Hematopoietic multipotent progenitor cell treated with erythropoietin and hydrocortisone succinate and interleukin-3 and kit ligand, for 15 days (in vitro differentiated cells): ENCODE data around the gene EPHA2.

Source experiments
- DNase-seq: peaks from one replicate; pipeline ENCODE4 v3.0.0-alpha.2; 2015; ENCODE audit warnings: low spot score

EPHA2 gene

DNA sequence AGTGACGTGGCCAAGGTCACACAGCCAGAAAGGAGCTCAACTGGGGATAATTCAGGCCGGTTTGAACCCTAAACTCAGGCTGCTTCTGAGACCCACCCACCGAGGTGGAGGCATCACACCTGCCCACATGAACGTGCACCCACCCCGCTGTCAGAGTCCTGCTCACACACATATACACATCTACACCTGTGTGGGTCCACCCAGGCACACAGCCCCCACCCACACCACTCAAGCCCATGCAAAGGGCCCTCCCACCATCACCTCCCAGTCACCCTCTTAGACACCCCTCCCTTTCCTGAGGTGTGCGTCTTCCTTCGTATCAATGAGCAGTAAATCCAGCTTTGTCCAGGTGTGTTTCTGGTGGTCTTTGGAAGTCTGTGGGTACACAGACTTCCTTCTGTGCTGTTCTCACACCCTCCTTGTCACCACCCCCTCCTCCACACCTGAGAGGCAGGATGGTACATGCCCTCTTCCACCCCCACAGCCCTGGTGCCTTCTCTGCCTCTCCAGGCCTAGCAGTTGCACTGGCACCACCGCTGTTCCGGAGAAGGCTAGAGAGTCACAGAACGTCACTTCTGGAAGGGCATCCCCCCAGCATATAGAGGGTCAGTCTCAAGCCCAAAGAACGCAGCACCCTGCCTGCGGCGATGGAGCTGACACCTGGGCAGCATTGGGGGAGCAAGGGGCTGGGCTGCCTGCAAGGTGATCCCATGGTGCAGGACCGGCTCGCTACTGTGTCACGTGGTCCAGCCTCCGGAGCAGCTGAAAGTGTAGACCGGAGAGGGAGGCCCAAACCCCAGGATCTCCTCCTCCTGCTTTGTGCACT is 63.6 kb downstream of the EPHA2 start:
- DNase-seq = no peak

DNA sequence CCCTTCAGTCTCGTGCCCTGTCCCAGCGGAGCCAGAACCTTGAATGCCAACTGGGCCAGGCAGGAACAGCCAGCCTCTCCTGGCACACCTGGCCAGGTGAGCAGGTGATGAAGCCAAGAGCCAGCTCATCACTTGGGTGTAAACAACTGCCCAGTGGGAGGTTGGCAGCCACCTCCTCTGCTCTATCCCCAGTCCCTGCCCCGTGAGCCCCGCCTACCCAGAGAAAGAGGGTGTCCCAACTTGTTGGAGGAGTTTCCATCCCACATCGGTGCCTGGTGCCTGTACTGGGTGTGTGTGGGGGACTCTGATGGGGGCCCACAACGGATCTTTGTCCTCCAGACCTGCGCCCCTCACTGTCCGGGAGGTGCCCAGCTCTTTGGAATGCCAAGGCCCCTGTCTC is 64.6 kb downstream of the EPHA2 start:
- DNase-seq = no peak

DNA sequence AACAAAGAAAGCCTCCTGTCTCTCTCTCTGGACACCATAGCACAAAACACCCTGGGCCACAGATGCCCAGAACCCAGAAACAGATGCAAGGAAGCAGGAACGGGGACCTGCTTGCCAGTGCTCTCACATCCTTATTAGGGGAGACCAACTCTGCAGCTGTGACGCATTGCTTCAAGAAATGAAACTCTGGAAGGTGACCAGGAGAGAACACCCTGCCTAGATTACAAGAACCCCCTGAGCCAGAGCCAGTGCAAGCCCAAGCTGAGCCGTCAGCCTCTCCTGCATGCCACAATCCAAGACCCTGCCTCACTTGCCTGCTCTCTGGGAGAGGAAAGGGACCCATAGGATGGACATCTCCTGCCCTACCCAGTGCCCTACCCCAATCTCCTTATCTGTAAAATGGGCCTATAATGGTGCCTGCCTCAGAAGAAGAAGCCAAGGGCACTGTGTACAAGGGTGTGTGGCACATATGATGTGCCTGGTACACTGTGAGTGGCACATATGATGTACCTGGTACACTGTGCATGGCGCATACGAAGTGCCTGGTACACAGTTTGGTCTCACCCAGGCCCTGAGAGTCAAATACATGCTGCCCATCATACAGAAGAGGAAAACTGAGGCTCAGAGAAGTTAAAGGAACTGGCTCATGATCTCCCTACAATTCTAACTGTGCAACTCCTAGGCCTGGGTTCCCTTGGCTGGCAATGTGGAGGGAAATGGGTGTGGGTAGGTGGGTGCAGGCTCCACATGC is 65.6 kb downstream of the EPHA2 start:
- DNase-seq = no peak

DNA sequence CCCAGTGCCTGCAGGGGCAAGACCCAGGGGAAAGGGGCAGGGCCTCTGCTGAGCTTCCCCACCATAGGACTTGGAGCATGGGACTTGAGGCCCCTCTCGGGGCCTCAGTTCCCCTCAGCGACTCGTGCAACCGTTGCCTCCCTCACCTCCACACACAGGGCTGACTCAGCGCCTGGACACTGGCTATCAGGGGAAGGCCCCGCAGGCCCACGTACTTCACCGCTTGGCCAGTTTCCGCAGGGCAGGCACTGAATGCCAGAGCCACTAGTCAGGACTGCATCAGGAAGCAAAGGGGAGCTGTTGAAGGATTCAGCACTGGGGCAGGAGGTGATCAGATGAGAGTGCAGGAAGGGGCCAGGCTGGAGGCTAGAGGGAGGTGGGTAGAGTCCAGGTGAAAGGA is 66.9 kb downstream of the EPHA2 start:
- DNase-seq = no peak

DNA sequence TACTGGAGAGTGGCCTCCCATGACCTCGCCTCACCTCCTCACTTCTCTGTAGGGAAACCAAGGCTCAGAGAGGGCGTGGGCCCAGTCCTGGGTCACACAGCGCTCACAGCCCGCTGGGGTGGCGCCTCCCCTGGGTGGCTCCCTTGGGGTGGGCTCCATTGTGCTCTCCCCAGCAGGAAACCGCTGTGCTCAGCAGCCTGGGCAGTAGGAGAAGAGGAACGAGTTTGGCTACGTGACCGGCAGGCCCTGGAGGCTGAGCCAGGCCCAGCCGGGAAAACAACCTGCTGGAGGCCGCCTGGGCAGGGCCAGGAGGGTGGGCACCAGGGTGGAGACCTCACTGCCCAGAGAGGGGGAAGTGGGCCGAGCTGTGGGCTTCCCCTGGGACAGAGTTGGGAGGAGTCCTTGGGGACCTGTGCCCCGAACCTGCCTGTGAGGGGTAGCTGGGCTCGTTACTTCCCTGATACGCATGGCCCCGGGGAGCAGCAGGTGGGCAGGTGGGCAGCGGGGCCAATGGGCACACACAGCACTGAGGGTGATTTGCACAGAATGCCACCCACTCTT is 67.4 kb downstream of the EPHA2 start:
- no peak for DNase-seq

DNA sequence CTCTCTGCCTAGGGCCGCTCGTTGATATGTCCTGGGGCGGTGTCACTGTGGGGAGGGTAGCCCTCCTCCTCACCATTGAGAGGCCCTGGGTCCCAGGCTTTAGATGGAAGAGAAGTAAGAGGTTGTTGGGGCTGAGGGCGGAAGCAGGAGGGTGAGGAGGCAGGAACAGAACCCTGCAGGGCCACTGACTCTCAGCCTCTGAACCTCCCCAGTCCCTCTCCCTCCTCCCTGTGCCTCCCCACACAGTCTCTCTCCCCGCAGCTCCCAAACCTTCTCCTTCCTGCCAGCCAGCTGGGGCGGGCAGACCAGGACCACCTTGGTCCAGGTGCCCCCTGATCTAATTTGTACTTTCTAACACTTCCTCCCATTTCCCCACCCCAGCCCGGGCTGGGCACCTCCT is 68.1 kb downstream of the EPHA2 start:
- no peak for DNase-seq

DNA sequence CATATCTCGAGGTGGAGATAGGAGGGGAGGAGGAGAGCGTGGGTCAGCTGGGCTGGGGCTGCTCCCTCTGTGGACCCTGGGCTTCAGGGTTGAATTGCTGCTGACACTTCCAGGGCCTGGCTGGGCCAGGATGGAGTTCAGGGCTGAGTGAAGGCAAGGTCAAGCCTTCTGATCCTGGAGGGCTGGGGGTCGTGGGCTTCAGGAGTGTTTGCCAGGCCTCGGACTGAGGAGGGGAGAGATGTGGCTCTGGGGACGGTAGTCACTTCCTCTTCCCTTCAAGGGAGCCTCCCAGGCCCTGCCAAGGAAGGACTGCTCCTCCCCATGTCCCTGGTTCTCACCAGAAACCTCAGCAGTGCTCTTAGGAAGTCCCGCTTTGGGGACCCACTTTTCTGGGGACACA is 70.3 kb downstream of the EPHA2 start:
- DNase-seq = no peak

DNA sequence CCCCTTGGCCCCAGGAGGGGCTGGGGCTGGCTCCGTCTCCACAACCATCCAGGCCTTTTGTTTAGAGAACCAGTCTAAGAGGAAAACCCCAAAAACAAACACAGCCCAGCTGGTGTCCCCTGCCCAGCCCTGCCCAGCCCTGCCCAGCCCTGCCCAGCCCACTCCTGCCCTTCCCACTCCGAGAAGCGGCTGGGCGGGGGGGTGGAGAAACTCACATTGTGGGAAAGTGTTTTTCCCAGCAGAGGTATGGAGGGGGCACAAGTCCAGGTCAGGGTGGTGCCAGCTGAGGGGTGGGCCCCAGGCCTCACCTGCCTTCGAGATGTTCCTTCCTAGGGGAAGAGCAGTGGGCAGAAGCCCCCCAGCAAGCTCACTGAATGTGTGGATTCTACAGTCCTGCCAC is 72.4 kb downstream of the EPHA2 start:
- DNase-seq = no peak

DNA sequence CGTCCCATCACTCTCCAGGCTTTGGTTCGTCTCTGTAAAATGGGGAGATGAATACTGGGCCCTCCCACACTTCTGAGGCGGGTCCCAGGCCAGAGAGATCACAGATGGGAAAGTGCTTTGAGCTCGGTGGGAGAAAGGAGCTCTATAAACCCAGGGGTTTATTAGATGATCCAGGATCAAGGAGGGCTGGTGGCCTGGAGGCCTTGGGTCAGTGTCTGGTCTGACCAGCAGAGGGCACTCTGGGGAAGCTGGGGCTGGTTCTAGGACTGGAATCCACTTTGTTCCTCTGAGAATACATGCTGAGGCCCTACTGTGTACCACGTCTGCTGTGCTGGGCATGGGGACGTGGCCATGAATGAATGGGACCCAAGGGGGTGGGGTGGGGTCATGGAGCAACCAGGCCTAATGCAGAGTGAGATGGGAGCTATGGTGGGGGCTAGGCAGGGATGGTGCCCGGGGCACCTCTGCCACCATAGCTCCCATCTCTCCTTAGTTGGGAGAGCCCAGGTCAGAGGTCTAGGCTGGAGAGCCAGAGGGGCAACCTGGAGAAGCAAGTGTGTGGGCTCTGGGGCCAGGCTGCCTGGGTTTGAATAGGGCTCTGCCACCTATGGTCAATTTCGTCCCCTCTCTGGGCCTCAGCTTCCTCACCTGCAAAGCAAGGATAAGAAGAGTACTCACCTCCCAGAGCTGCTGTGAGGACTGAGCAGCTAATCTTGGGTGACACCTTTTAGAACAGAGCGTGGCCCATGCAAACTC is 73.4 kb downstream of the EPHA2 start:
- peak; percentile 79 for DNase-seq

DNA sequence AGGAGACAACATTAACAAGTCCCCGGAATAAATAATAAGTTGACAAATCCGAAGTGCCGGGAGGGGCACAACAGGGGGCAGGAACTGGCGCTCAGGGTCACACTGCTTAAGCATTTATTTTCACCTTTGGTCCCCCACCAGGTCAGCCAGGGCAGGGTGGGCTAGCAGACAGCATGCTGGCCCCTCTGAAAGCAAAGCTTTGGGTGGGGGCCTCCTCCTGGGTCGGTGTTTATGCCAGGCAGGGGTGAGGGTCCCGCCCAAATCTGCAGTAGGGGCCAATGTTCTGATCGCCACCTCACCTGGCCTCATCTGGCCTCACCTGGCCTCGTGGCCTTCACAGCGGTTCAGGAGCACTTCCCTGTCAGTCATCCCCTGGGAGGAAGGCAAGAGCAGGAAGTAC is 74.2 kb downstream of the EPHA2 start:
- no peak for DNase-seq

DNA sequence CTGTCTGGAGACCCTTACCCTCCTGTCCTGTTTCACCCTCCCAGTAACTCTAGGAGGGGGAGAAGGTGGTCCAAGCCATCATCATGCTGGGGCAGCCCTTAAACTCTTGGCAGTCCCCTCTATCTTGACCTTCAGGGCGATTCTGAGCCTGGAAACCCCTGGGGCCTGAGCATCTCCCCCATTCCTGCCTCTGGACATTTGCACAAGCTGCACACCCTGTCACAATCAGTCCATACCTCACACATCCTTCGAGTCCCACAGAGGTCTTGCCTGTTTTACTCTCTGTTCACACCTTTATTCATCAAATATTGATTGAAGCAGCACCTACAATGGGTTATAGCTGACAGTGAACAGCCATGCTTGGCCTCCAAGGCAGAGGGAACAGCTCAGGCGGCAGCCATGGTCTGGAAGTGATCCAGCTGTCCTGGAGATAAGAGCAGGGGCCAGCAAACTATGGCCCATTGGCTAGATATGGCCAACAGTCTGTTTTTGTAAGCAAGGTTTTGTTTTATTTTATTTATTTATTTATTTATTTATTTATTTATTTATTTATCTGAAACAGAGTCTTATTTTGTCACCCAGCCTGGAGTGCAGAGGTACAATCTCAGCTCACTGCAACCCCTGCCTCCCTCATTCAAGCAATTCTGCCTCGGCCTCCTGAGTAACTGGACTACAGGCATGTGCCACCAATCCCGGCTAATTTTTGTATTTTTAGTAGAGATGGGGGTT is 75.3 kb downstream of the EPHA2 start:
- DNase-seq = no peak

DNA sequence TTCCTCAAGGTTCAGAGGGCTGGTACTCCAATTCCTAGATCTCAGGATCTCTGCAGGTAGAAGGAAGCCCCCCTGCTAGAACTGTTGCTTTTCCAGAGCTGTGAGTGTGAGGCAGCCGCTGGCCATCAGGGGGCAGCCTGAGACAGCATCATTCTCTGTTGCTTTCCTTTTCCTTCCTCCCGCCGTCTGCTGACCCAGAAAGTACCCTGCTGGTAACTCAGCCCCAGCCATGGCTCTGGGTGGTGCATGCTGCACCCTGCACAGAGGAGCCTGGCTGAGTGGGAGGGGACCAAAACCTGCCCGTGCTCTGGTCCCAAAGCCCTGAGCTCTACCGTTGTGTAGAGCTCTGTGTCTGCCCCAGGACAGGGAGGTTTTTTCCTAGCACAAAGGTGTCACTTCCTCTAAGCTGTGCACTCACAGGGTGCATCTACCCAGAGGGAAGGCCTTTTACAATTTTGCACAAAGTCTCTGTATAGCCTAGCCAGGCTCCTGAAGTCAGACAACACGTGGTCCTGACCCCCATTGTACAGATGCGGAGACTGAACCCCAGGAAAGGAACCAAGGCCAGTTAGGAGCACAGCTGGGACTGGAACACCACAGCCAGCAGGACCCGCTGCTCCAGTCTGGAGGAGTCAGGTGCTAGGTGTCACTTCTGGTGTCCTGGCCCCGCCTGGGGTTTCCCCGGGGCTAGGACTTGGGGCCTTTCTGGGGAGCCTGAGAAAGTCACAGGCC is 76.8 kb downstream of the EPHA2 start:
- DNase-seq = peak; percentile 64

DNA sequence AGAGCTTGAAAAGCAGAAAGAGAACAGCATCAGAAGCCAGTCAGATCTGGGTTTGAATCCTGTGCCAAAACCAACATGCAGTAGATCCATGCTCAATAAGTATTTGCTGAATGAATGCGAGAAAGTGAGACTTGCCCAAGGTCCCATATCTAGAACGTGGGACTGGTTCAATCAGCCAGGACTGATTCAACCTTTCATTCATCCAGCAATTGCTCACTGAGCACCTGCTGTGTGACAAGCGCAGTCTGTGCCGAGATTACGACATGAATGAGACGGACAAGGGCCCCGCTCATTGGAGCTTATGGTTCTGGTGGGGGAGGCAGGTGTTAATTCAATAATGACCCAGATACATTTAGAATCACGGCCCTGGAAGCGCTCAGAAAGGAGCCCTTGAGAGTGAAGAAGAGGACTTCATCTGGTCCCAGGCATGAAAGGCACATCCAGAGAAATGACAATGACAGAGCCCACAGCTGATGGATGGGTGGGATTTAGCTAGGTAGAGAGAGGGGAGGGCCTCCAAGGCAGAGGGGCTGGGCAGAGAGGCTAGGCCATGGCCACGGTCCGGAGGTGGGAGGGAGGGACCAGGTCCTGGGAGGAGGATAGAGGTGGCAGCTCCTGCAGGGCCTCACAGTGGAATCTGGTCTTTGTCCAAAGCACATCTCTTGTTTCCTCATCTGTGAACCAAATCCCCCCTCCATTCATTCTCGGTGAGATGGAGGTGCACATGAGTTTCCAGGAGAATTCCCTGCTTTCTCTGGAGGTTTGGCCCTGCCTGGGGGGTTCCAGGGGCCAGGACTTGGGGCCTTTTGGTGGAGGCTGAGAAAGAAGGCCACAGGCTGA is 78.2 kb downstream of the EPHA2 start:
- no peak for DNase-seq

DNA sequence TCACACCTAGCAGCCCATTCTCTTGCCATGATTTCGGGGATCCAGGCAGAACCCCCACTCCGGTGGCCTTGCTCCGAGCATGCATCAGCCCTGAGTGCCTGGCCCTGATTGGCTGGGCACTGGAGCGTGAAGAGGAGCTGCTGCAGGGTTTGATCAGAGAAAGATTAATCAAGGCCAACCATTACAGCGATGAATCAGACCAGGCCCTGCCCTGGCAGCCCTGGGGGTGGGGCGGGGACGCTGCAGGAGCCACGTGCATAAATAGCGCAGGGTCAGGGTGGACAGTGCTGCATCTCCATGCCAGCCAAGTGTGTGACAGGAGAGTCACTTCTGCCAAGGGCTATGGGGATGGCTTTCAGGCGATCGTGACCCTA is 79.0 kb downstream of the EPHA2 start:
- no peak for DNase-seq

DNA sequence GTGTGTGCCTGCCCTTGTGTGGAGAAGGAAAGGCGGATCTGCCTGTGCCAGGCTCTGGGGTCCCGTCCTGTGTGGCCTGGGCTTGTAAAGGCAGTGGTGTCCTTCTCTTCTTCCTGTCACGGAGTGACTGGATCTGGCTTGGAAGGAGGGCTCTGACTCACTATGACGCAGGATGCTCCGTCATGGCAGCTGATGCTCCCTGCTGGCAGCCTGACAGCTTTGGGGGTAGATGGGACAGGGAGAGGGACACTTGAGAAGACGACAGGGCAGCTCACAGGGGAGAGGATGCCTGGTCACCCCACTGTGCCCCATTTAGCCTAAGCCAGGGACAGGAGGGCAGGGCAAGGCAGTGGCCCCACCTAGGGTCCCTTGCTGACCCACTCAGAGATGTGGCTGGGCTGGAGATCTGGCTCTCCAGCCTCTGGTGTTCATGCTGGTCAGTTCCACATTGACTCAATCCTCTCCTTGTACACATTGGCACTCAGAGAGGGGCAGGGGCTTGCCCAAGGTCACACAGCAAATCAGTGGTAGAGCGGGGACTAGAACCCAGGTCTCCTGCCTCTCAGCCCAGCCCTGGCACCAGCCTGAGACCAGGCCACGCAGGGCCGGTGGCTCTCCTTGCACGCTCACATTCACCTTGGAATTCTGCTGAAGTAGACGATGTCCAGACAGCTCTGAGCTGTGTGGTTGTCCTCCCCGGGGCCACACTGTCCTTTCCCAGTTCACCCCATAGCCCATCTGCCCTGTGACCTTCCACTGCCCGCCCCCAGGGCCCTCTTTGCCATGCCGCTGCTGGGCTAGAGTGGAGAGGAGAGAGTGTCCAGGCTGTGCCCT is 79.6 kb downstream of the EPHA2 start:
- no peak for DNase-seq

DNA sequence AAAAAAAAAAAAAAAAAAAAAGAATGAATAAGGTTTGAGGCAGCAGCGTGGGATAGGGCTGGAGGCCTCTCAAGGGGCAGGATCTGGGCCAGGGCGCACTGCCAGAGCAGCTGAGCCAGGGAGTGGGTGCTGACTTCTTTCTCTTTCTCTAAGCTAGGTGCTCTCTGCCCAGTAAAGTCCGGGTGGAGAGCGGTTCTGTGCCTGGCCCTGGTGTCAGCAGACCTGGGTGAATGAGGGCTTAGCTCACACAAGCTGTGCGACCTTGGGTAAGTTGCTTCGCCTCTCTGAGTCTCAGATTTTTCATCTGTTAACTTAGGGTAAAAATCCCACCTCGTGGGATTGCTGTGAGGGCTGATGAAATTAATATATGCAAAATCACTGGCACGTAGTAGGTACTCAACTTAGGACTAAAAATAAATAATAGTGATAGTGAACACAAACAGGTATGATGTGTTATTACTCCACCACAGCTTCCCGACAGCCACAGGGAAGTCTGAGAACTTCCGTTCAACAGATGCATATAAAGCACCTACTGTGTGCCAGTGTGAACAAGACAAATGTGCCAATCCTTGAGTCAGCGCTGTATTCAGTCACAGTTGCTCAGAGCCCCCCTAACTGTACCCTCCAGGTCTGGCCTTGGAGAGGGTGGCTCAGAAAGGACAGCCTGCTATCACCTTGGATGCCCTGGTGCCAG is 80.4 kb downstream of the EPHA2 start:
- DNase-seq = no peak
